Mesenchymal stem cell (in vitro differentiated cells and primary cell): ENCODE measurements around the gene RECQL.
"Not testable (repeated sequence)": the region's sequence is repeated elsewhere in the genome, so short reads cannot be mapped to it uniquely, and the experiment has no call there.

Experiments used
- DNase-seq: peaks from one replicate; pipeline ENCODE4 v3.0.0-alpha.2; 2013
- H2AFZ ChIP-seq: one replicate; pipeline ENCODE4 v1.6.1; 2013; ENCODE audit warnings: low read depth, mild to moderate bottlenecking, control low read depth, inconsistent platforms, low read length, moderate library complexity
- H2AK5ac ChIP-seq: 2 replicates; pipeline ENCODE4 v1.6.1; 2013; ENCODE audit warnings: low read length, moderate library complexity, mild to moderate bottlenecking, inconsistent platforms; ENCODE audit not compliant: severe bottlenecking
- H2BK120ac ChIP-seq: one replicate; pipeline ENCODE4 v1.6.1; 2013; ENCODE audit warnings: low read depth, mild to moderate bottlenecking, inconsistent platforms, low read length, moderate library complexity
- H2BK12ac ChIP-seq, 2 experiments: one replicate each; pipeline ENCODE4 v1.6.1; 2013; ENCODE audit warnings: inconsistent platforms in 2 of 2, low read length in 2 of 2, mild to moderate bottlenecking in 2 of 2, moderate library complexity in 2 of 2, control low read depth in 1 of 2
- H2BK15ac ChIP-seq: one replicate; pipeline ENCODE4 v1.6.1; 2013; ENCODE audit warnings: mild to moderate bottlenecking, low read depth, inconsistent platforms; ENCODE audit not compliant: poor library complexity, severe bottlenecking
- H2BK5ac ChIP-seq: 2 replicates; pipeline ENCODE4 v1.6.1; 2013; ENCODE audit warnings: low read depth, mild to moderate bottlenecking, low read length, control low read depth, inconsistent platforms; ENCODE audit not compliant: poor library complexity, severe bottlenecking
- H3K14ac ChIP-seq, 2 experiments: one replicate each; pipeline ENCODE4 v1.6.1; 2013; ENCODE audit warnings: inconsistent platforms in 2 of 2, low read length in 2 of 2, control low read depth in 1 of 2, mild to moderate bottlenecking in 1 of 2, moderate library complexity in 1 of 2
- H3K18ac ChIP-seq, 2 experiments: one replicate each; pipeline ENCODE4 v1.6.1; 2013; ENCODE audit warnings: inconsistent platforms in 2 of 2, low read length in 2 of 2, control low read depth in 1 of 2, low read depth in 1 of 2, mild to moderate bottlenecking in 1 of 2
- H3K23ac ChIP-seq, 2 experiments: one replicate each; pipeline ENCODE4 v1.6.1; 2013; ENCODE audit warnings: inconsistent platforms in 2 of 2, low read length in 2 of 2, mild to moderate bottlenecking in 2 of 2, moderate library complexity in 2 of 2, control low read depth in 1 of 2
- H3K27ac ChIP-seq: 2 replicates; pipeline ENCODE4 v1.5.1; 2013; ENCODE audit warnings: mild to moderate bottlenecking, moderate library complexity, low read length, control low read depth, inconsistent platforms; ENCODE audit not compliant: poor library complexity, severe bottlenecking
- H3K27me3 ChIP-seq, 2 experiments: 2 replicates each; pipeline versions ENCODE4 v1.6.1 to v1.7.0; 2013; ENCODE audit warnings: low read length in 2 of 2, mild to moderate bottlenecking in 2 of 2, moderate library complexity in 2 of 2, control low read depth in 1 of 2, inconsistent platforms in 1 of 2; ENCODE audit not compliant: control insufficient read depth in 1 of 2, insufficient read depth in 1 of 2
- H3K36me3 ChIP-seq, 2 experiments: 2 replicates each; pipeline versions ENCODE4 v1.6.1 to v1.7.0; 2013; ENCODE audit warnings: low read length in 2 of 2, control low read depth in 1 of 2, inconsistent platforms in 1 of 2, low read depth in 1 of 2, mild to moderate bottlenecking in 1 of 2; ENCODE audit not compliant: insufficient read depth in 2 of 2, control insufficient read depth in 1 of 2
- H3K4ac ChIP-seq, 2 experiments: one replicate each; pipeline ENCODE4 v1.6.1; 2013; ENCODE audit warnings: inconsistent platforms in 2 of 2, low read length in 2 of 2, mild to moderate bottlenecking in 2 of 2, moderate library complexity in 2 of 2, control low read depth in 1 of 2, low read depth in 1 of 2
- H3K4me1 ChIP-seq: 2 replicates; pipeline ENCODE4 v1.6.1; 2013; ENCODE audit warnings: low read depth, low read length, control low read depth; ENCODE audit not compliant: control insufficient read depth, insufficient read depth
- H3K4me2 ChIP-seq: 2 replicates; pipeline ENCODE4 v1.6.1; 2013; ENCODE audit warnings: low read length, mild to moderate bottlenecking, inconsistent platforms; ENCODE audit not compliant: poor library complexity, severe bottlenecking
- H3K4me3 ChIP-seq, 2 experiments: 2 replicates each; pipeline versions ENCODE4 v1.5.1 to v1.7.0; 2013; ENCODE audit warnings: low read length in 2 of 2, mild to moderate bottlenecking in 2 of 2, control low read depth in 1 of 2, low read depth in 1 of 2; ENCODE audit not compliant: insufficient read depth in 1 of 2
- H3K79me1 ChIP-seq: replicated peaks from 2 replicates; pipeline ENCODE4 v1.6.1; 2013; ENCODE audit warnings: mild to moderate bottlenecking, control low read depth, low read length, inconsistent platforms; ENCODE audit not compliant: poor library complexity, severe bottlenecking
- H3K9ac ChIP-seq: 2 replicates; pipeline ENCODE4 v1.7.0; 2013; ENCODE audit warnings: mild to moderate bottlenecking, low read length, moderate library complexity
- H3K9me3 ChIP-seq: 2 replicates; pipeline ENCODE4 v1.7.0; 2013; ENCODE audit warnings: mild to moderate bottlenecking, low read length; ENCODE audit not compliant: control insufficient read depth
- H4K8ac ChIP-seq: one replicate; pipeline ENCODE4 v1.6.1; 2013; ENCODE audit warnings: inconsistent platforms, mild to moderate bottlenecking, low read length, moderate library complexity
- H4K91ac ChIP-seq: one replicate; pipeline ENCODE4 v1.6.1; 2013; ENCODE audit warnings: mild to moderate bottlenecking, low read length, inconsistent platforms
- WGBS: methylation state at CpG from one replicate; pipeline ENCODE4 v1.1.7; 2013; ENCODE audit warnings: mixed read lengths; 5-methylcytosine and 5-hydroxymethylcytosine counted together

Gene RECQL

DNA sequence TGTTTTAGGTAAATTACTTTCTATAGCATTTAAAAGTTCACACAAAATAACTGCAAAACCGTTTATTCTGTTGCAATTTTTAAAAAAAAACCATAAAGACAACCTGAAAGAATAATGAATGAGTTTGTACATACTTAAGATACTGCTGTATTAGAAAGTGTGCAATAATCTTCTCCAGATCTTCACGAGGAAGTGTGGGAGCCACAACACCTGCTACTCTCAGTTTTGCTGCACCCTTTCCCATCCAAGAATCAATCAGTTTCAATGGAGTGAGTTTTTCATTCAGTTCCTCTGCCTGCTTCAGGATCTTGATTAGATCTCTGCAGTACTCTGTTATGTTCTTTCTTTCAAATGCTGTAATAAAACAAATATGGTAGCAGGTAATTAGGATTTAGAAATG is 30.1 kb downstream of the RECQL start:
- Histone ChIP-seq H3K4me1 (no peaks in the 10 kb centered on the region), H2BK5ac (no peak overlapping the region), H4K91ac (no peak overlapping the region), H2AK5ac (no peak overlapping the region), H3K4me2 (no peak overlapping the region), H3K14ac (no peak overlapping the region), H3K36me3 (peaks cover 0 to 84% of the 10 kb centered on the region in 2 experiments), H2BK12ac (no peak overlapping the region), H3K27me3 (no peaks in the 10 kb centered on the region), H3K9me3 (no peaks in the 10 kb centered on the region), H3K79me1 (peaks cover 3% of the 10 kb centered on the region), H4K8ac (no peak overlapping the region), H3K18ac (no peak overlapping the region), H2AFZ (no peak overlapping the region), H2BK120ac (no peak overlapping the region), H3K9ac (no peak overlapping the region), H3K4me3 (no peak overlapping the region), H3K23ac (no peak overlapping the region), H2BK15ac (no peak overlapping the region), H3K4ac (no peak overlapping the region), H3K27ac (no peak overlapping the region)
- no peak for DNase-seq
- WGBS = 93% methylated on average over 1 of the region's 2 CpGs

DNA sequence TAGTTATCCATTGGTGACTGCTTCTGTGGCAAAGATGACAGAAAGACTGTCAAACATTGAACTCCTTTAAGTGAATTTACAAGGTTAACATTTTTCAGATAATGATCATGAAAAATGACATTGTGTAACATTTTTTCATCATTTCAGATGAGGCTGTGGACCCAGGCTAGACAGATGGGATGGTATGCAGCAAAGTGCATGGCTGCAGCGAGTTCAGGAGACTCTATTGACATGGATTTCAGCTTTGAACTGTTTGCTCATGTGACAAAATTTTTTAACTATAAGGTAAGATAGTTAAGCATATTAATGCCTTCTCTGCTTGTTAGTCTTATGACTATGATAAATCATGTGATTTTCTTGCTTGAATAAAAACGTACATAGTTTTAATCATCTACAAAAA is 34.1 kb downstream of the RECQL start:
- H3K4ac ChIP-seq, H2BK12ac ChIP-seq, H3K9ac ChIP-seq, H2BK15ac ChIP-seq, H2BK5ac ChIP-seq, H3K9me3 ChIP-seq, H4K8ac ChIP-seq, DNase-seq, H4K91ac ChIP-seq, H3K18ac ChIP-seq, H3K27me3 ChIP-seq, H2BK120ac ChIP-seq, H3K79me1 ChIP-seq, H2AK5ac ChIP-seq, H3K27ac ChIP-seq, H3K4me1 ChIP-seq, H3K4me3 ChIP-seq, H3K14ac ChIP-seq, H3K4me2 ChIP-seq, H3K23ac ChIP-seq, H2AFZ ChIP-seq: not testable (repeated sequence)
- H3K36me3 ChIP-seq = peaks cover 0 to 68% of the 10 kb centered on the region in 2 experiments
- no CpG with 5 or more reads among the region's 2 CpGs for WGBS

DNA sequence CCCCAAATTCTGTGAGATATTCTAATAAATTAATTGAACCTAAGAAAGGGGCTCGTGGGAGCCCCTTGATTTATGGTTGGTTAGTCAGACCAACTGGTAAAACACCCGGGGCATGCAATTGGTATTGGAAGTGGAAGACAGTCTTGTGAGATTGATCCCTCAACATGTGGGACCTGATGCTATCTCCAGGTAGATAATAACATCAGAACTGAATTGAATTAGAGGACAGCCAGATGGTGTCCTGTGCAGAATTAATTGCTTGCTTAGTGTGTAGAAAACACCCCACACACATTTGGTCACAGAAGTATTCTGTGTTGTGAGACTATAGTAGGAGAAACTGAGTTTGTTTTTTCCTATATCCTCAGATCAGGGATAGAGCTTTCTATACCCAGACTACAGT is 42.0 kb downstream of the RECQL start:
- 98% methylated on average over 2 of the region's 2 CpGs for WGBS
- peaks cover 4 to 89% of the 10 kb centered on the region in 2 experiments for H3K36me3 ChIP-seq

GRCh38 chr12:21456291-21456780 is 45.1 kb downstream of the RECQL start:
- Histone ChIP-seq H3K4me3 (no peak overlapping the region), H3K36me3 (peaks cover 4 to 77% of the 10 kb centered on the region in 2 experiments), H3K4me2 (no peak overlapping the region), H3K9me3 (no peaks in the 10 kb centered on the region), H3K27ac (no peak overlapping the region), H3K9ac (no peak overlapping the region), H3K79me1 (peaks cover 1% of the 10 kb centered on the region), H3K4ac (no peak overlapping the region), H2BK5ac (no peak overlapping the region), H4K91ac (no peak overlapping the region), H2AFZ (no peak overlapping the region), H4K8ac (no peak overlapping the region), H2BK12ac (no peak overlapping the region), H2BK15ac (no peak overlapping the region), H3K23ac (no peak overlapping the region), H3K14ac (no peak overlapping the region), H3K4me1 (no peaks in the 10 kb centered on the region), H3K27me3 (no peaks in the 10 kb centered on the region), H2AK5ac (no peak overlapping the region), H2BK120ac (no peak overlapping the region), H3K18ac (no peak overlapping the region)
- WGBS = 68% methylated on average over 4 of the region's 7 CpGs
- DNase-seq = no peak

More for the DNA sequence above, 42.0 kb downstream of the RECQL start:
- Histone ChIP-seq H3K9me3 (no peaks in the 10 kb centered on the region), H3K4me1 (no peaks in the 10 kb centered on the region), H2BK120ac (no peak overlapping the region), H4K91ac (no peak overlapping the region), H2BK5ac (no peak overlapping the region), H3K79me1 (peaks cover 1% of the 10 kb centered on the region), H2BK12ac (no peak overlapping the region), H3K27me3 (no peaks in the 10 kb centered on the region), H3K18ac (no peak overlapping the region), H2BK15ac (no peak overlapping the region), H2AK5ac (no peak overlapping the region), H3K23ac (no peak overlapping the region), H2AFZ (no peak overlapping the region), H3K4me2 (no peak overlapping the region), H3K14ac (no peak overlapping the region), H3K4ac (no peak overlapping the region), H3K9ac (no peak overlapping the region), H3K4me3 (no peak overlapping the region), H3K27ac (no peak overlapping the region), H4K8ac (no peak overlapping the region)
- no peak for DNase-seq
